Right ventricle myocardium superior (tissue), 1 donor: Measurements from ENCODE around the gene GHITM. TPM values are rescaled to one million over a fixed set of nuclear protein-coding genes. Genes with fewer than 3 reads are reported as not detected.

Source experiments
- ATAC-seq: fragments of 200-7000 bp; cut with Tn5 transposase; one replicate; pipeline ENCODE4 v1.9.1; 2020; ENCODE audit warnings: mild to moderate bottlenecking; ENCODE audit not compliant: poor library complexity
- DNase-seq: peaks from one replicate; pipeline ENCODE4 v3.0.0-alpha.2; 2020
- intact Hi-C: fragments of 100-400 bp; cut with DNase I; formaldehyde crosslinking; loops from one replicate; pipeline ENCODE4 v1.11.2; 2022
- total RNA-seq: library from RNA; stranded (reverse); fragmentation: NEBNext Ultra II Directional; extraction: Animal tissue kit (Norgen Biotek cat#: 25700); gene quantifications from one replicate; pipeline ENCODE4 v1.2.1, GENCODE V29; 2021
- donor health status: DM: no; HTN: yes; CAD: no; lungs with severe emphysema.

Gene GHITM
- total RNA-seq, 1 donor from 2014 or later: 394 TPM

- DNase-seq (no peak), ATAC-seq (no peak)
- intact Hi-C loops: no loop called here
These were observed 54.6 kb downstream of the GHITM start for GRCh38 chr10:84193846-84194423.

GRCh38 chr10:84194424-84195043 lies 55.2 kb downstream of the GHITM start, which contains the start of gene CDHR1:
Gene CDHR1 (plus strand): TSS chr10:84194537. CDS start chr10:84194761, 224 bp downstream.
- DNase-seq: peak; percentile 61
- intact Hi-C loops: no loop called here
- ATAC-seq: peak; percentile 67

GRCh38 chr10:84195044-84195830 lies 55.9 kb downstream of the GHITM start:
- no peak for DNase-seq
- intact Hi-C loops: no loop called here
- no peak for ATAC-seq

GRCh38 chr10:84196083-84196482 lies 56.8 kb downstream of the GHITM start:
- DNase-seq (no peak), ATAC-seq (no peak)
- intact Hi-C loops: no loop called here

GRCh38 chr10:84196941-84197340 lies 57.6 kb downstream of the GHITM start:
- DNase-seq: peak; percentile 65
- intact Hi-C loops: no loop called here
- peak; percentile 86 for ATAC-seq

- no peak for ATAC-seq
- DNase-seq: no peak
- intact Hi-C loops: no loop called here
These were observed 58.3 kb downstream of the GHITM start for GRCh38 chr10:84197643-84198042.

- intact Hi-C loops: no loop called here
- no peak for DNase-seq
- ATAC-seq: no peak
These were observed 59.1 kb downstream of the GHITM start for GRCh38 chr10:84198206-84198915.

- intact Hi-C loops: no loop called here
- no peak for ATAC-seq
These were observed 61.4 kb downstream of the GHITM start for GRCh38 chr10:84200537-84201243.

GRCh38 chr10:84201244-84201606 lies 61.9 kb downstream of the GHITM start:
- no peak for ATAC-seq
- intact Hi-C loops: no loop called here
- DNase-seq: no peak

More at GRCh38 chr10:84200537-84201243, 61.4 kb downstream of the GHITM start:
- no peak for DNase-seq

- intact Hi-C loops: no loop called here
- DNase-seq (no peak), ATAC-seq (no peak)
These were observed 62.4 kb downstream of the GHITM start for GRCh38 chr10:84201682-84202081.

- no peak for DNase-seq
- intact Hi-C loops: no loop called here
- ATAC-seq: no peak
These were observed 63.0 kb downstream of the GHITM start for GRCh38 chr10:84202349-84202748.

Other genes starting within 250 kb of the GHITM start
- gene GPR15LG, start 34.3 kb downstream of the GHITM start, total RNA-seq: not detected
- gene CDHR1, start 55.0 kb downstream of the GHITM start, total RNA-seq: 0.32 TPM
- not detected for gene LRIT2, start 86.0 kb downstream of the GHITM start, total RNA-seq
- 0.13 TPM for gene LRIT1, start 102.0 kb downstream of the GHITM start, total RNA-seq
- gene RGR, start 105.5 kb downstream of the GHITM start, total RNA-seq: 1.7 TPM
- 165 TPM for gene CCSER2, start 189.1 kb downstream of the GHITM start, total RNA-seq